ENCODE data around the gene ATRN.
A peak's percentile ranks its signal among the peaks of the same experiment; 100 is the strongest.

ATRN gene

GRCh38 chr20:3485913-3486312, 15.1 kb downstream of the ATRN start:
- H3K36me3 ChIP-seq (ENCODE audit: control insufficient read depth in 4 of 4, insufficient read depth in 4 of 4, low read length in 3 of 4): peaks cover 0 to 14% (median 5%) of the 10 kb centered on the region in 4 experiments
- no peaks in the 10 kb centered on the region for H3K27me3 ChIP-seq (replicated peaks in 2 of 5; ENCODE audit: control insufficient read depth in 4 of 5, insufficient read depth in 5 of 5, low read length in 4 of 5)
- no peak overlapping the region for H3K4me3 ChIP-seq (ENCODE audit: control insufficient read depth in 1 of 7, extremely low read depth in 1 of 7, insufficient read depth in 4 of 7, low read depth in 2 of 7, low read length in 6 of 7)
- peak in 1 of 3 donors; percentile 23 for DNase-seq
- WGBS (ENCODE audit: insufficient coverage): no CpG with 5 or more reads among the region's 1 CpG
- no peak overlapping the region for H3K27ac ChIP-seq (ENCODE audit: insufficient read depth in 1 of 2, low read depth in 1 of 2, low read length in 2 of 2, poor library complexity in 1 of 2, severe bottlenecking in 2 of 2)
- H3K4me1 ChIP-seq (ENCODE audit: control extremely low read depth in 1 of 4, control insufficient read depth in 4 of 4, insufficient read depth in 4 of 4, low read length in 3 of 4): peaks cover 0 to 1% (median 0%) of the 10 kb centered on the region in 4 experiments
- CTCF ChIA-PET: no interaction called here
- peaks cover 0 to 8% (median 1%) of the 10 kb centered on the region in 5 experiments for H3K9me3 ChIP-seq (ENCODE audit: control extremely low read depth in 1 of 5, control insufficient read depth in 4 of 5, insufficient read depth in 2 of 5, low read depth in 1 of 5, low read length in 4 of 5)
- POLR2A ChIA-PET: no interaction called here

GRCh38 chr20:3486850-3487249, 16.0 kb downstream of the ATRN start:
- H3K9me3 ChIP-seq (ENCODE audit: control extremely low read depth in 1 of 5, control insufficient read depth in 4 of 5, insufficient read depth in 2 of 5, low read depth in 1 of 5, low read length in 4 of 5): peaks cover 0 to 8% (median 1%) of the 10 kb centered on the region in 5 experiments
- H3K27me3 ChIP-seq (replicated peaks in 2 of 5; ENCODE audit: control insufficient read depth in 4 of 5, insufficient read depth in 5 of 5, low read length in 4 of 5): no peaks in the 10 kb centered on the region
- ChIA-PET POLR2A (no interaction called here), CTCF (no interaction called here)
- no peak for DNase-seq
- H3K36me3 ChIP-seq (ENCODE audit: control insufficient read depth in 4 of 4, insufficient read depth in 4 of 4, low read length in 3 of 4): peaks cover 0 to 14% (median 5%) of the 10 kb centered on the region in 4 experiments
- H3K4me3 ChIP-seq (ENCODE audit: control insufficient read depth in 1 of 7, extremely low read depth in 1 of 7, insufficient read depth in 4 of 7, low read depth in 2 of 7, low read length in 6 of 7): no peak overlapping the region
- H3K27ac ChIP-seq (ENCODE audit: insufficient read depth in 1 of 2, low read depth in 1 of 2, low read length in 2 of 2, poor library complexity in 1 of 2, severe bottlenecking in 2 of 2): no peak overlapping the region
- peaks cover 0 to 1% (median 0%) of the 10 kb centered on the region in 4 experiments for H3K4me1 ChIP-seq (ENCODE audit: control extremely low read depth in 1 of 4, control insufficient read depth in 4 of 4, insufficient read depth in 4 of 4, low read length in 3 of 4)
- no CpG with 5 or more reads among the region's 1 CpG for WGBS (ENCODE audit: insufficient coverage)

- ChIA-PET POLR2A (no interaction called here), CTCF (interaction anchor here (0.6 to 0.7 kb wide), 2 partner anchors 437 to 561 kb away, joined by 3 read pairs; no protein-coding TSS in a partner anchor)
- Histone ChIP-seq H3K9me3 (ENCODE audit: control extremely low read depth in 1 of 5, control insufficient read depth in 4 of 5, insufficient read depth in 2 of 5, low read depth in 1 of 5, low read length in 4 of 5) (peaks cover 0 to 25% (median 5%) of the 10 kb centered on the region in 5 experiments), H3K36me3 (ENCODE audit: control insufficient read depth in 4 of 4, insufficient read depth in 4 of 4, low read length in 3 of 4) (peaks cover 3 to 14% (median 5%) of the 10 kb centered on the region in 4 experiments), H3K4me3 (ENCODE audit: control insufficient read depth in 1 of 7, extremely low read depth in 1 of 7, insufficient read depth in 4 of 7, low read depth in 2 of 7, low read length in 6 of 7) (no peak overlapping the region), H3K27me3 (replicated peaks in 2 of 5; ENCODE audit: control insufficient read depth in 4 of 5, insufficient read depth in 5 of 5, low read length in 4 of 5) (no peaks in the 10 kb centered on the region), H3K27ac (ENCODE audit: insufficient read depth in 1 of 2, low read depth in 1 of 2, low read length in 2 of 2, poor library complexity in 1 of 2, severe bottlenecking in 2 of 2) (no peak overlapping the region), H3K4me1 (ENCODE audit: control extremely low read depth in 1 of 4, control insufficient read depth in 4 of 4, insufficient read depth in 4 of 4, low read length in 3 of 4) (no peaks in the 10 kb centered on the region)
- no peak for DNase-seq
- WGBS (ENCODE audit: insufficient coverage): no CpG with 5 or more reads among the region's 11 CpGs
Observed at GRCh38 chr20:3492669-3493068, 21.9 kb downstream of the ATRN start.

GRCh38 chr20:3494218-3494617, 23.4 kb downstream of the ATRN start:
- no peak for DNase-seq
- CTCF ChIA-PET: interaction anchor here (1.2 kb wide), 1 partner anchor 9 kb away, joined by 3 read pairs; no protein-coding TSS in a partner anchor
- 91% methylated on average over 1 of the region's 1 CpG for WGBS (ENCODE audit: insufficient coverage)
- Histone ChIP-seq H3K9me3 (ENCODE audit: control extremely low read depth in 1 of 5, control insufficient read depth in 4 of 5, insufficient read depth in 2 of 5, low read depth in 1 of 5, low read length in 4 of 5) (peaks cover 0 to 23% (median 5%) of the 10 kb centered on the region in 5 experiments), H3K4me3 (ENCODE audit: control insufficient read depth in 1 of 7, extremely low read depth in 1 of 7, insufficient read depth in 4 of 7, low read depth in 2 of 7, low read length in 6 of 7) (no peak overlapping the region), H3K27ac (ENCODE audit: insufficient read depth in 1 of 2, low read depth in 1 of 2, low read length in 2 of 2, poor library complexity in 1 of 2, severe bottlenecking in 2 of 2) (no peak overlapping the region), H3K27me3 (replicated peaks in 2 of 5; ENCODE audit: control insufficient read depth in 4 of 5, insufficient read depth in 5 of 5, low read length in 4 of 5) (no peaks in the 10 kb centered on the region), H3K4me1 (ENCODE audit: control extremely low read depth in 1 of 4, control insufficient read depth in 4 of 4, insufficient read depth in 4 of 4, low read length in 3 of 4) (no peaks in the 10 kb centered on the region), H3K36me3 (ENCODE audit: control insufficient read depth in 4 of 4, insufficient read depth in 4 of 4, low read length in 3 of 4) (peaks cover 2 to 13% (median 4%) of the 10 kb centered on the region in 4 experiments)
- POLR2A ChIA-PET: no interaction called here

GRCh38 chr20:3502878-3503277, 32.1 kb downstream of the ATRN start:
- CTCF ChIA-PET: no interaction called here
- no CpG with 5 or more reads among the region's 2 CpGs for WGBS (ENCODE audit: insufficient coverage)

GRCh38 chr20:3505148-3505547, 34.3 kb downstream of the ATRN start:
- Histone ChIP-seq H3K36me3 (ENCODE audit: control insufficient read depth in 4 of 4, insufficient read depth in 4 of 4, low read length in 3 of 4) (no peaks in the 10 kb centered on the region), H3K27ac (ENCODE audit: insufficient read depth in 1 of 2, low read depth in 1 of 2, low read length in 2 of 2, poor library complexity in 1 of 2, severe bottlenecking in 2 of 2) (no peak overlapping the region), H3K9me3 (ENCODE audit: control extremely low read depth in 1 of 5, control insufficient read depth in 4 of 5, insufficient read depth in 2 of 5, low read depth in 1 of 5, low read length in 4 of 5) (peaks cover 0 to 6% (median 4%) of the 10 kb centered on the region in 5 experiments), H3K4me3 (ENCODE audit: control insufficient read depth in 1 of 7, extremely low read depth in 1 of 7, insufficient read depth in 4 of 7, low read depth in 2 of 7, low read length in 6 of 7) (no peak overlapping the region), H3K27me3 (replicated peaks in 2 of 5; ENCODE audit: control insufficient read depth in 4 of 5, insufficient read depth in 5 of 5, low read length in 4 of 5) (no peaks in the 10 kb centered on the region), H3K4me1 (ENCODE audit: control extremely low read depth in 1 of 4, control insufficient read depth in 4 of 4, insufficient read depth in 4 of 4, low read length in 3 of 4) (peaks cover 0 to 3% (median 1%) of the 10 kb centered on the region in 4 experiments)
- ChIA-PET POLR2A (no interaction called here), CTCF (no interaction called here)
- 97% methylated on average over 3 of the region's 4 CpGs for WGBS (ENCODE audit: insufficient coverage)
- DNase-seq: no peak

More at GRCh38 chr20:3502878-3503277, 32.1 kb downstream of the ATRN start:
- H3K4me1 ChIP-seq (ENCODE audit: control extremely low read depth in 1 of 4, control insufficient read depth in 4 of 4, insufficient read depth in 4 of 4, low read length in 3 of 4): peaks cover 0 to 3% (median 1%) of the 10 kb centered on the region in 4 experiments
- peaks cover 0 to 6% (median 4%) of the 10 kb centered on the region in 5 experiments for H3K9me3 ChIP-seq (ENCODE audit: control extremely low read depth in 1 of 5, control insufficient read depth in 4 of 5, insufficient read depth in 2 of 5, low read depth in 1 of 5, low read length in 4 of 5)
- POLR2A ChIA-PET: no interaction called here
- H3K27me3 ChIP-seq (replicated peaks in 2 of 5; ENCODE audit: control insufficient read depth in 4 of 5, insufficient read depth in 5 of 5, low read length in 4 of 5): no peaks in the 10 kb centered on the region
- H3K36me3 ChIP-seq (ENCODE audit: control insufficient read depth in 4 of 4, insufficient read depth in 4 of 4, low read length in 3 of 4): no peaks in the 10 kb centered on the region
- H3K4me3 ChIP-seq (ENCODE audit: control insufficient read depth in 1 of 7, extremely low read depth in 1 of 7, insufficient read depth in 4 of 7, low read depth in 2 of 7, low read length in 6 of 7): no peak overlapping the region
- no peak for DNase-seq
- H3K27ac ChIP-seq (ENCODE audit: insufficient read depth in 1 of 2, low read depth in 1 of 2, low read length in 2 of 2, poor library complexity in 1 of 2, severe bottlenecking in 2 of 2): no peak overlapping the region

GRCh38 chr20:3509064-3509463, 38.2 kb downstream of the ATRN start:
- Histone ChIP-seq H3K36me3 (ENCODE audit: control insufficient read depth in 4 of 4, insufficient read depth in 4 of 4, low read length in 3 of 4) (no peaks in the 10 kb centered on the region), H3K27me3 (replicated peaks in 2 of 5; ENCODE audit: control insufficient read depth in 4 of 5, insufficient read depth in 5 of 5, low read length in 4 of 5) (no peaks in the 10 kb centered on the region), H3K4me3 (ENCODE audit: control insufficient read depth in 1 of 7, extremely low read depth in 1 of 7, insufficient read depth in 4 of 7, low read depth in 2 of 7, low read length in 6 of 7) (no peak overlapping the region), H3K9me3 (ENCODE audit: control extremely low read depth in 1 of 5, control insufficient read depth in 4 of 5, insufficient read depth in 2 of 5, low read depth in 1 of 5, low read length in 4 of 5) (no peaks in the 10 kb centered on the region), H3K27ac (ENCODE audit: insufficient read depth in 1 of 2, low read depth in 1 of 2, low read length in 2 of 2, poor library complexity in 1 of 2, severe bottlenecking in 2 of 2) (no peak overlapping the region), H3K4me1 (ENCODE audit: control extremely low read depth in 1 of 4, control insufficient read depth in 4 of 4, insufficient read depth in 4 of 4, low read length in 3 of 4) (peaks cover 0 to 3% (median 1%) of the 10 kb centered on the region in 4 experiments)
- WGBS (ENCODE audit: insufficient coverage): 100% methylated on average over 2 of the region's 2 CpGs
- DNase-seq: no peak
- ChIA-PET CTCF (no interaction called here), POLR2A (no interaction called here)
